HUES64 (cell line): Measurements from ENCODE around the gene BEND5.

Experiments used
- H3K27ac ChIP-seq: 2 replicates; pipeline ENCODE4 v1.7.0; 2013; ENCODE audit warnings: low read depth, low read length, inconsistent platforms
- H3K27me3 ChIP-seq: 2 replicates; pipeline ENCODE4 v1.6.1; 2013; ENCODE audit warnings: mild to moderate bottlenecking, low read length; ENCODE audit not compliant: insufficient read depth
- H3K36me3 ChIP-seq: 2 replicates; pipeline ENCODE4 v1.6.1; 2013; ENCODE audit warnings: mild to moderate bottlenecking, low read length; ENCODE audit not compliant: insufficient read depth
- H3K4me1 ChIP-seq: 2 replicates; pipeline ENCODE4 v1.6.1; 2013; ENCODE audit warnings: mild to moderate bottlenecking, low read length, moderate library complexity; ENCODE audit not compliant: insufficient read depth
- H3K4me3 ChIP-seq: 2 replicates; pipeline ENCODE4 v1.5.1; 2013; ENCODE audit warnings: mild to moderate bottlenecking, low read length, moderate library complexity
- H3K9ac ChIP-seq: 2 replicates; pipeline ENCODE4 v1.6.1; 2013; ENCODE audit warnings: mild to moderate bottlenecking, low read depth, low read length
- H3K9me3 ChIP-seq: 2 replicates; pipeline ENCODE4 v1.6.1; 2013; ENCODE audit warnings: low read depth, low read length; ENCODE audit not compliant: insufficient read depth
- WGBS: fragments of 150-250, 120-280 bp; methylation state at CpG from one replicate; pipeline ENCODE4 v1.1.7; 2013; ENCODE audit warnings: missing lambda C conversion rate; 5-methylcytosine and 5-hydroxymethylcytosine counted together

BEND5 gene

GRCh38 chr1:48718705-48719104 lies 58.0 kb downstream of the BEND5 start:
- Histone ChIP-seq H3K36me3 (no peaks in the 10 kb centered on the region), H3K27me3 (no peaks in the 10 kb centered on the region), H3K4me3 (no peak overlapping the region), H3K27ac (no peak overlapping the region), H3K9ac (no peak overlapping the region), H3K9me3 (no peaks in the 10 kb centered on the region), H3K4me1 (0 out of 2 replicates have a peak, but pooled peaks cover 3% of the 10 kb centered on the region)
- WGBS: 90% methylated on average over 4 of the region's 4 CpGs

DNA sequence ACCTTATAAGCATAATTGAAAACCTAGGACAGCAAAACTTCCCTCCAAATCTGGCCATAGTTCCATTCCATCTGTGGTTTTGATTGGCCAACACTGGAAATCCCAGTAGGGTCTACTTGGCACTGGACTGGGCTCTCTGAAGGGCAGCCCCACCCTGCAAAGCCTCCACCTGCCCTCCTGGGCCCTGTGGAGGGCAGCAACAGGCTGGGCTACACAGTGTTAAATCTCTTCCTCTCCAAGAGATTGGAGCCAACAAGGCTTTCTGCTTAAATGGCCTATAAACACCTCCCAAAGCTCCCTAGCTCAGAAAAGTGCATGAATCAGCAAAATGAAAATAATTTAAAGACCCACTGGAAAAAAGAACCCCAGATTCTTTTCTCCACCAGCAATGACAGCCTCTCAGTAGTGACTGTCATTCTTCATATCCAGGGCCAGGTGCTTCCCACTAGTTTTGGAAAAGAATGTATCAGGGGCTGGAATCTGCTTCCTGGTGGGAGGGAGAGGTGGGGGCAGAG lies 58.5 kb downstream of the BEND5 start:
- no peaks in the 10 kb centered on the region for H3K27me3 ChIP-seq
- no peak overlapping the region for H3K27ac ChIP-seq
- 0 out of 2 replicates have a peak, but pooled peaks cover 3% of the 10 kb centered on the region for H3K4me1 ChIP-seq
- no peak overlapping the region for H3K9ac ChIP-seq
- H3K36me3 ChIP-seq: no peaks in the 10 kb centered on the region
- no peak overlapping the region for H3K4me3 ChIP-seq
- no peaks in the 10 kb centered on the region for H3K9me3 ChIP-seq

DNA sequence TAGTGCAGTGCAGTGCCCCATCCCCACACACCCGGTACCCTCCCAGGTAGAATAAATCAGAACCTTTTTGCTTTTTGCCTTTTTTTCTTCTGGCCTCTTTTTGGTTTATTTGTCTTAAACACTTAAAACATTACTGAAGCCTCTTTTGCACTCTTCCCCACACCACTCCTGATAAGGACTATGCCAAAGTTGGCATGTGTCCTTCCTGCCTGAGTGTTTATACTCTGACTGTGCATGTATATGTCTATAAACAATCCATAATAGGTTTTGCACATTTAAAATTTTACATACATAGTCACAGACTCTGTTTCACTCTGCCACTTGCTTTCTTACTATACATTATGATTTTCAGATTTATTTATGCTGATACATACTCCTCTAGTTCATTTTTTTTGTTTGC lies 59.6 kb downstream of the BEND5 start:
- WGBS: 96% methylated on average over 1 of the region's 1 CpG
- Histone ChIP-seq H3K27me3 (no peaks in the 10 kb centered on the region), H3K4me3 (no peak overlapping the region), H3K36me3 (no peaks in the 10 kb centered on the region), H3K4me1 (0 out of 2 replicates have a peak, but pooled peaks cover 3% of the 10 kb centered on the region), H3K9ac (no peak overlapping the region), H3K9me3 (no peaks in the 10 kb centered on the region), H3K27ac (no peak overlapping the region)

DNA sequence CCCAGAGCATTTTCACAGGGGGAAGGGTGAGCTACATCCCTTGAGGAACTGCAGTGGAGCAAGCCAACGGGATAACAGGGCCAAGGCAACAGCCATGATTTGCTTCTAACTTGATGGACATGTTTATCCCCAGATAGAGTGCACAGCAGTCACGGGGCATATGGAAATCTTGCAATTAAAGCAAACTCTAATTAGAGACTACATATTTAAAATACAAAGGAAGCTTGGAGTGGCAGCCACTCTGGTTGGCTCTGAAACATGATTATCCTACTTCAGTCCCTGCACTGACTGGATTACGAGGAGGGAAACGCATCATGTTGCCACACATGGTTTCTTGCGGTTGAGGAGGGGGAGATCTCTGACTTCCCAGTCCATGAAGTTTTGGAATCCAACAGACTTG lies 60.8 kb downstream of the BEND5 start:
- 92% methylated on average over 5 of the region's 5 CpGs for WGBS

DNA sequence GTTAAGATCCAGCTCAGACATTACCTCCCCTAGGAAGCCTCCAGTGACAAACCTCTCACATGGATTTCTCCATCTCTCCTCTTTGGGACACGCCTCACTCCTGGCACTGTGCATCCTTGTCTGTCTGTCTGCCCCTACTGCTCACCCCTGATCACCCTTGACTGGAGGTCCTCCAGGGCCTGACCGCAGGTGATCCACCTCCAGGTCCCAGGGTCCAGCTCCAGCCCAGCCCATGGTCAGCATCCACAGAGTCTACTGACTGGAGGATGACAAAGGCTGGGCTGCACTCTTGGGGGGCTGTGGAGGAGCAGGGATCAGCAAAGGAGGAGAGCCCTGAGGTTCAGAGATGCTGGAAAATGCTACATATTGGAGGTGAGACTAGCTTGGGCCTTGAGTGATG lies 65.8 kb downstream of the BEND5 start:
- WGBS: 92% methylated on average over 2 of the region's 2 CpGs
- no peaks in the 10 kb centered on the region for H3K36me3 ChIP-seq
- no peaks in the 10 kb centered on the region for H3K9me3 ChIP-seq

More for the DNA sequence above, 60.8 kb downstream of the BEND5 start:
- no peaks in the 10 kb centered on the region for H3K9me3 ChIP-seq
- no peaks in the 10 kb centered on the region for H3K27me3 ChIP-seq
- no peak overlapping the region for H3K27ac ChIP-seq
- 0 out of 2 replicates have a peak, but pooled peaks cover 3% of the 10 kb centered on the region for H3K4me1 ChIP-seq
- no peak overlapping the region for H3K9ac ChIP-seq
- no peak overlapping the region for H3K4me3 ChIP-seq
- H3K36me3 ChIP-seq: no peaks in the 10 kb centered on the region

GRCh38 chr1:48710318-48710717 lies 66.4 kb downstream of the BEND5 start:
- Histone ChIP-seq H3K4me1 (peaks cover 9% of the 10 kb centered on the region; the same call in 1 of the 2 replicates), H3K27me3 (no peaks in the 10 kb centered on the region), H3K36me3 (no peaks in the 10 kb centered on the region), H3K27ac (peak overlapping the region; percentile 45), H3K4me3 (no peak overlapping the region), H3K9ac (peak overlapping the region; percentile 12; the same call in 1 of the 2 replicates), H3K9me3 (no peaks in the 10 kb centered on the region)
- WGBS: 80% methylated on average over 2 of the region's 2 CpGs

More for the DNA sequence above, 65.8 kb downstream of the BEND5 start:
- no peak overlapping the region for H3K9ac ChIP-seq
- no peak overlapping the region for H3K4me3 ChIP-seq
- no peaks in the 10 kb centered on the region for H3K27me3 ChIP-seq
- H3K4me1 ChIP-seq: peaks cover 9% of the 10 kb centered on the region; the same call in 1 of the 2 replicates
- no peak overlapping the region for H3K27ac ChIP-seq

- Histone ChIP-seq H3K9me3 (no peaks in the 10 kb centered on the region), H3K4me1 (no peaks in the 10 kb centered on the region), H3K36me3 (no peaks in the 10 kb centered on the region), H3K27ac (no peak overlapping the region), H3K27me3 (no peaks in the 10 kb centered on the region), H3K9ac (no peak overlapping the region), H3K4me3 (no peak overlapping the region)
- 93% methylated on average over 6 of the region's 6 CpGs for WGBS
Measured at GRCh38 chr1:48704736-48705135, 72.0 kb downstream of the BEND5 start.

GRCh38 chr1:48701445-48701844 lies 75.2 kb downstream of the BEND5 start:
- Histone ChIP-seq H3K36me3 (no peaks in the 10 kb centered on the region), H3K4me3 (no peak overlapping the region), H3K27me3 (no peaks in the 10 kb centered on the region), H3K4me1 (no peaks in the 10 kb centered on the region), H3K9ac (no peak overlapping the region), H3K27ac (no peak overlapping the region), H3K9me3 (no peaks in the 10 kb centered on the region)
- WGBS: 100% methylated on average over 1 of the region's 2 CpGs

DNA sequence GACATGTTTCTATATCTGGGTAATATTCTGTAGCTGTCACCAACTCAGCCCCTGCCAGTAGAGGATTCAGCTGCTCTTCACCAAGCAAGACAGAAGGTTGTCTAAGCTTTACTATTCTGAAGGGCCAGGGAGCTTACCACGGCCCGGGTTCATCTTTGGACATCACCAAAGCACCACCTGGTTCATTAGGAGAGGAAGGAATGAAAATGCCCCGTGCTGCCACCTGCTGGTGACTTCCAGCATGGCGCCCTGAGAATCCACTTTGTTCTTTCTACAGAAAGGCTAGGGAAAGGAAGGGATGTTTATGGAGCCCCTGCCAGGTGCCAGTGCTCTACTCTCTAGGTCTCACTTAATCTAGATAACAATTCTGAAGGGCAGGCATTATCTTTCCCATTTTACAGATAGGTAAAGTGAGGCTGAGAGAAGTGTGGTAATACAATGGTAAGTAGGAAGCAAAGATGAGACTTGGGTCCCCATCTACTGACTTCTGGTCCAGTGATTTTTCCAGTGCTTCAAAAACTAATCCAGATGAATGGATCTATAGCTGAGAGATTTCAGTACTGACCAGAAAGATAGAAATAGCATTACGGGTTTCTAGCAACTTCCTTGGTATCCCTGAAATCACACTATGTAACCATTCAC lies 79.5 kb downstream of the BEND5 start:
- Histone ChIP-seq H3K27me3 (no peaks in the 10 kb centered on the region), H3K27ac (no peak overlapping the region), H3K9me3 (no peaks in the 10 kb centered on the region), H3K4me3 (no peak overlapping the region), H3K9ac (no peak overlapping the region), H3K4me1 (no peaks in the 10 kb centered on the region), H3K36me3 (no peaks in the 10 kb centered on the region)
- WGBS: 39% methylated on average over 5 of the region's 5 CpGs

- Histone ChIP-seq H3K9ac (no peak overlapping the region), H3K27ac (no peak overlapping the region), H3K9me3 (no peaks in the 10 kb centered on the region), H3K27me3 (no peaks in the 10 kb centered on the region), H3K36me3 (no peaks in the 10 kb centered on the region), H3K4me1 (no peaks in the 10 kb centered on the region), H3K4me3 (no peak overlapping the region)
- WGBS: 89% methylated on average over 2 of the region's 2 CpGs
Measured at GRCh38 chr1:48695161-48695560, 81.5 kb downstream of the BEND5 start.

DNA sequence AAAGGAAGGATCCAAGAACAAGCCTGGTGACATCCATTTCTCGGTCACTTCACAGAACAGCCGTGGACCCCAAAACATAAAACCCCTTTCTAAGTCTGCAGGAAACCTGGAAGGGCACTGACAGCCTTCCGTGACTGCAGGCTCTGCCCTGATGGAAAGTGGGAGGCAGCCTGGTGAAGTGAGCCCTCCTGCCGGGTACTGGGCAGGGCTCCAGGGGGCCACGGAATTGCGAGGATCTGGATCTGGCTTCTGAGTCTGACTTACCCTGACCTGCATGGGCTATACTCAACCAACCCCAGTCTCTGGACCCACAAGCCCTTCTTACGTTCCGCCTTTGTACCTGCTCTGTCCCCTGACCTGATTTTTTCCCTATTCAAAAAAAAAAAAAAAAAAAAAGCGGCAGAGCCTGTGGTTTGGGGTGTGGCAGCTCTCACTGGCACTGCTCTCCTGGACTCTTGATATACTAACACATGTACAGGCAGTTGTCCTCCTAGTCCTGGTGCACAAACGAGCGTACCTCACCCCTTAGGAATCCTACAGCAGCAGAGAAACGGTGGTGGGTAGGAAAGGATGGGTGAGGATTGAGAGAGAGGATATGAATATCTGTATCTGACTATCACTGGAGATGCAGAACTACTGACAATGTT lies 82.9 kb downstream of the BEND5 start:
- WGBS: 84% methylated on average over 11 of the region's 12 CpGs
- Histone ChIP-seq H3K4me3 (no peak overlapping the region), H3K4me1 (no peaks in the 10 kb centered on the region), H3K36me3 (no peaks in the 10 kb centered on the region), H3K9me3 (no peaks in the 10 kb centered on the region), H3K27me3 (no peaks in the 10 kb centered on the region), H3K9ac (no peak overlapping the region), H3K27ac (no peak overlapping the region)
